ENCODE results near the gene TUBA1C. TPM values are rescaled to one million over a fixed set of nuclear protein-coding genes. Genes with fewer than 3 reads are reported as not detected.

The TUBA1C gene
- total RNA-seq, 1 experiment from 2014 or later = 540 TPM

GRCh38 chr12:49292729-49293055 lies 27.8 kb downstream of the TUBA1C start:
- ChIA-PET POLR2A (interaction anchor here (0.9 to 1.9 kb wide), 2 partner anchors 49 to 247 kb away, joined by 3 to 9 read pairs; no protein-coding TSS in a partner anchor), CTCF (interaction anchor here (0.9 to 11.7 kb wide), 13 partner anchors 9 to 221 kb away, joined by 3 to 264 read pairs (median 8); partner anchors contain the start of genes C1QL4, DNAJC22, SPATS2 and TROAP)
- Mint-ChIP-seq H3K36me3 (no peaks in the 10 kb centered on the region), H3K27ac (no peak overlapping the region), H3K4me3 (no peak overlapping the region), H3K4me1 (peaks cover 27% of the 10 kb centered on the region), H3K27me3 (ENCODE audit: low read depth) (peaks cover 89% of the 10 kb centered on the region), H3K9me3 (no peaks in the 10 kb centered on the region)
- DNase-seq (ENCODE audit: low spot score) = no peak
- TF ChIP-seq GABPB1 (CRISPR knock-in tag; IDR thresholded peaks at IDR 0.05) (no peak), TP53 (CRISPR knock-in tag; IDR thresholded peaks at IDR 0.05) (no peak), SMAD3 (CRISPR knock-in tag; IDR thresholded peaks at IDR 0.05; ENCODE audit: borderline replicate concordance) (no peak), FOXK1 (CRISPR knock-in tag; IDR thresholded peaks at IDR 0.05) (no peak), ERG (CRISPR knock-in tag; IDR thresholded peaks at IDR 0.05) (no peak), AR (CRISPR knock-in tag; IDR thresholded peaks at IDR 0.05) (no peak), JUN (CRISPR knock-in tag; IDR thresholded peaks at IDR 0.05) (no peak)
- no peak for ATAC-seq

GRCh38 chr12:49293056-49293956 lies 28.4 kb downstream of the TUBA1C start:
- no peak for TF ChIP-seq NR3C1 (CRISPR knock-in tag; conservative IDR thresholded peaks at IDR 0.05; ENCODE audit: low read depth)
- TF ChIP-seq ETV6 (CRISPR knock-in tag; IDR thresholded peaks at IDR 0.05) = no peak
- TF ChIP-seq MYBL2 (CRISPR knock-in tag; IDR thresholded peaks at IDR 0.05) = no peak
- no peak for TF ChIP-seq MLX (CRISPR knock-in tag; IDR thresholded peaks at IDR 0.05)
- TF ChIP-seq ZNF138 (CRISPR knock-in tag; conservative IDR thresholded peaks at IDR 0.05) = no peak
- no peak for TF ChIP-seq ZNF512 (CRISPR knock-in tag; IDR thresholded peaks at IDR 0.05; ENCODE audit: borderline replicate concordance)
- TF ChIP-seq IRF2 (CRISPR knock-in tag; IDR thresholded peaks at IDR 0.05; ENCODE audit: borderline replicate concordance, low read depth) = no peak
- TF ChIP-seq NFATC4 (CRISPR knock-in tag; IDR thresholded peaks at IDR 0.05) = no peak
- no peak for TF ChIP-seq CREM (CRISPR knock-in tag; IDR thresholded peaks at IDR 0.05)
- TF ChIP-seq MAX (CRISPR knock-in tag; IDR thresholded peaks at IDR 0.05) = no peak
- TF ChIP-seq ATF1 (CRISPR knock-in tag; IDR thresholded peaks at IDR 0.05) = no peak
- no peak for TF ChIP-seq ZSCAN18 (CRISPR knock-in tag; IDR thresholded peaks at IDR 0.05)
- no peak for TF ChIP-seq NR1H2 (CRISPR knock-in tag; IDR thresholded peaks at IDR 0.05)
- TF ChIP-seq ELF4 (CRISPR knock-in tag; IDR thresholded peaks at IDR 0.05; ENCODE audit: low read depth) = no peak
- no peak for TF ChIP-seq ZBTB21 (CRISPR knock-in tag; IDR thresholded peaks at IDR 0.05; ENCODE audit: borderline replicate concordance)
- TF ChIP-seq KAT7 (CRISPR knock-in tag; IDR thresholded peaks at IDR 0.05; ENCODE audit: borderline replicate concordance) = no peak
- no peak for TF ChIP-seq CBFB (CRISPR knock-in tag; IDR thresholded peaks at IDR 0.05; ENCODE audit: low read depth)
- no peak for TF ChIP-seq SMAD3 (CRISPR knock-in tag; IDR thresholded peaks at IDR 0.05; ENCODE audit: borderline replicate concordance)
- Mint-ChIP-seq H3K27ac (no peak overlapping the region), H3K27me3 (ENCODE audit: low read depth) (peaks cover 89% of the 10 kb centered on the region), H3K9me3 (no peaks in the 10 kb centered on the region), H3K36me3 (no peaks in the 10 kb centered on the region), H3K4me1 (peaks cover 30% of the 10 kb centered on the region), H3K4me3 (peak overlapping the region; percentile 58)
- ChIA-PET CTCF (interaction anchor here (0.9 to 11.7 kb wide), 18 partner anchors 9 to 287 kb away, joined by 3 to 264 read pairs (median 6); partner anchors contain the start of genes C1QL4, DNAJC22, LMBR1L and SPATS2), POLR2A (interaction anchor here (0.5 to 1.9 kb wide), 5 partner anchors 49 to 674 kb away, joined by 3 to 9 read pairs (median 3); partner anchors contain the start of gene PRPF40B)
- ATAC-seq (peak; percentile 14), DNase-seq (ENCODE audit: low spot score) (peak; percentile 47)

All from WTC11 (cell line).